ENCODE measurements around the gene LPCAT1. TPM values are rescaled to one million over a fixed set of nuclear protein-coding genes. Genes with fewer than 3 reads are reported as not detected.
"Not testable (repeated sequence)": the region's sequence is repeated elsewhere in the genome, so short reads cannot be mapped to it uniquely, and the experiment has no call there.

The LPCAT1 gene
- total RNA-seq, 2 experiments from 2014 or later, result 70.8 to 72.2 TPM

- Mint-ChIP-seq H3K9me3 (no peaks in the 10 kb centered on the region), H3K4me1 (no peaks in the 10 kb centered on the region), H3K27me3 (peaks cover 6% of the 10 kb centered on the region), H3K4me3 (no peak overlapping the region), H3K27ac (no peak overlapping the region), H3K36me3 (no peaks in the 10 kb centered on the region)
- DNase-seq, result no peak
- POLR2A ChIA-PET, result no interaction called here
- no peak for ATAC-seq (ENCODE audit: low read depth)
These were observed 37.7 kb upstream of the LPCAT1 start for GRCh38 chr5:1561402-1561929.

GRCh38 chr5:1560499-1560898 lies 36.7 kb upstream of the LPCAT1 start:
- H3K27me3 Mint-ChIP-seq; POLR2A ChIA-PET; ATAC-seq (ENCODE audit: low read depth); H3K4me3 Mint-ChIP-seq; H3K27ac Mint-ChIP-seq; H3K36me3 Mint-ChIP-seq; DNase-seq; H3K4me1 Mint-ChIP-seq; H3K9me3 Mint-ChIP-seq: not testable (repeated sequence)

GRCh38 chr5:1558944-1559343 lies 35.2 kb upstream of the LPCAT1 start:
- no peak overlapping the region for H3K27ac Mint-ChIP-seq
- no peaks in the 10 kb centered on the region for H3K36me3 Mint-ChIP-seq
- no peaks in the 10 kb centered on the region for H3K4me1 Mint-ChIP-seq
- H3K4me3 Mint-ChIP-seq, result no peak overlapping the region
- H3K27me3 Mint-ChIP-seq, result peaks cover 6% of the 10 kb centered on the region
- POLR2A ChIA-PET, result no interaction called here
- ATAC-seq (ENCODE audit: low read depth), result no peak
- no peaks in the 10 kb centered on the region for H3K9me3 Mint-ChIP-seq
- no peak for DNase-seq

DNA sequence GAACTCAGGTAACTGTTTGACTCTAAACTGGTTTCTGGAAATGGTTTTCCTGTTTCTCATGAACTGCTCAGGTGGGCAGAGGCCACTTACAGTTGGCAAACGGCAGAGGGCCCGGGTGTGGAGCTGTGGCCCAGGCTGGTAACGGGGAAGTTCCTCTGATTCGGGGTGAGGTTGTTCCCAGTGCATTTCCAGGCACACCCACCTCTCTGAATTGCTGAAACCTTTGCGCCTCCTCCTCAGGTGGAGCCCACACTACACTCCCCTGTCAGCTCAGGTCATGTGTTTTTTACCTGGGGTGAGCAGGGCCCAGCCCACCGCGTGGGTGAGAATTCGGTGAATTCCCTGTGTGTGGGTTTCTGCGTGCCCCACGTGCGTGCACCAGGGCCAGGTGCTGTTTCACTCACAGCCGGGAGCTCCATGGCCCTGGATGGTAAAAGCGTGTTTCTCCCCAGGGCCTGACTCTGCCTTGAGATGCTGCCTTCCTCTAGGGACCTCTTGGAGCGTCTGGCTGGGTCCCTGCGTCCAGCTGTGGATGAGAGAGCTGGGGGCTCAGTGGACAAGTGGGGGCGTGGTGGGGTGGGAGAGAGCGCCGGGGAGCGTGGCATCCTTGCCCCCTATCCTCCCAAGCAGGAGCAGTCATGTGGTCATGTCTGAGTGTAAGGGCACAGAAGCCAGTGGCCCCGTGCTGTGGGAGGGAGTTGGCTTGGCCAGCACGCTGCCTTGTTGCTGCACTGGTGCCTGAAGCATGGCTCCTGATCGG lies 33.5 kb upstream of the LPCAT1 start:
- POLR2A ChIA-PET, result no interaction called here
- Mint-ChIP-seq H3K36me3 (no peaks in the 10 kb centered on the region), H3K27me3 (peaks cover 6% of the 10 kb centered on the region), H3K9me3 (no peaks in the 10 kb centered on the region), H3K4me1 (no peaks in the 10 kb centered on the region), H3K4me3 (no peak overlapping the region), H3K27ac (no peak overlapping the region)
- DNase-seq, result no peak
- no peak for ATAC-seq (ENCODE audit: low read depth)

DNA sequence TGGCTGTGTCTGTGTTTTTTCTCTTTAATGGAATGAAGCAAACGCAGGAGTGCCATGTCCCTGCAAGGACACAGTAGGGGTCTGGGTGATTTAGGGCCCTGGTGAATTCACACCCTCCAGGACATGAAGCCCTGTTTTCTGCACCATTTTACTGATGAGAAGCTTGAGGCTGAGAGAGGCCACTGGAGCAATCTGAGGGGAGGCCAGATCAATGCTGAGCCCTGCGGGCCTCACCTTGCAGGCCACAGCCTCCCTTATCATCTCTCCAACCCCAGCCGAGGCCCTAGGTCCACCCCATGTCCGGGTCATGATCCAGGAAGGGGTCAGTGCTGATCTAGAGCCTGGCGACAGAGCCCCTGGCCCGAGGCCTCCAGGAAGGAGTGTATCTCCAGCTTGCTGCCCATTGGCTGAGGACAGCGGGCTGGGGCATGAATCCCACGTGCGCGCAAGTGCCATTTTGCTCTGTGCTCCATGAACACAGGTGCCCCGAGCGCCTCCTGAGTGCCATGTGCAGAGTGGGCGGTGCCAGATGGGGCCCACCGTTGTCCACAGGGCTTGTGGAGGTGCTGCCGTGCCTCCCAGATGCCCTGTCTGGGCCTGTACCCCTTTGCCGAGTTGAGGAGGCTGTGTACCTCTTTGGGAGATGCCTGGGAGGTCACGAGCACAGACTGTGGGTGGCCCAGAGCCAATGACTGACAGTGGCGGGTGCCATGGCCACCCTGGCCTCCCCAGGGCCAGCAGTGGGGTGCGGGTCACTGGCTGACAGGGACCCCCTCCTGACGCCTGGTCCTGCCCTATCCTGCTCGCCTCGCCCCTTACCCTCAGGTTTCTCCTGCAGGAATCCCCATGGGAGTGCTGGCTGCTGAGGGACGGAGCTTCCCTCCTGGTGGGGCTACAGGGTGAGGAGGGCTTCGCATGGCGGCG lies 32.3 kb upstream of the LPCAT1 start:
- POLR2A ChIA-PET, result no interaction called here
- DNase-seq, result no peak
- peaks cover 6% of the 10 kb centered on the region for H3K27me3 Mint-ChIP-seq

DNA sequence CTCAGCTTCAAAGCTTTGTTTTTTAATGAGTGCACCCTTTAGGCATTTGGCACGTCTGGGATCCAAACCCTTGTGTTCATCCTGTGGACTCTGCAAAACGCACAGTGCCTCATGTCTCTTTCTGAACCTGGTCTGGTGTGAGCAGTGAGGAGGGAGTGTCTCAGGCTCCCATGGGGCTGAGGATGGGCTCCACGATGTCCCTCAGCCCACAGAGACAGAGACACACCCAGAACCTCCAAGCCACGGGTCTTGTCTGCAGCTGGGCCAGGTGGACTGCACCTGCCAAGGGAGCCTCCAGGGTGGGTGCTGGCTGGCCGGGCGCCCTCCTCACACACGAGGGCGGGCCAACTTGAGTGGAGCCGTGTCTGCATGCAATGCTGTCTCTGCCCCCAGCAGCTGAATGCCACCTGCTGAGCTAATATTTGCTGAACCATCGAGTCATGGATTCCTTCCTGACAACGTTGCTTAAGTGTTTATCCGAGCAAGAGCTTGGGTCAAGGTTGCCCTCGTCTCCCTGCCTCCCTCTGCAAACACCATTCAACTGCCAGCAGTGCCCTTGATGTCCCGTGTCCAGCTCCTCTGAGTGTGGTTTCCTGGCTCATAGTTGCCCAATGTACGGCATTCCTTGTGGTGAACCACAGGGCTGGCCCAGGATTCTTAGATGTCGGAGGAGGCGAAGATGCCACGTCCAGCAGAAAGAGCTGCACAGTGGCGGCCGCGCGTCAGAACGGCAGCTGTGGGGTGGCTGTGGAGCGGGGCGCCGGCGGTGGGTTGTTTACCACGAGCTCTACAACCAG lies 31.4 kb upstream of the LPCAT1 start:
- Mint-ChIP-seq H3K27me3 (peaks cover 4% of the 10 kb centered on the region), H3K9me3 (no peaks in the 10 kb centered on the region), H3K27ac (no peak overlapping the region), H3K36me3 (no peaks in the 10 kb centered on the region), H3K4me1 (no peaks in the 10 kb centered on the region), H3K4me3 (no peak overlapping the region)
- POLR2A ChIA-PET, result no interaction called here
- no peak for DNase-seq
- ATAC-seq (ENCODE audit: low read depth), result no peak

More for the DNA sequence above, 32.3 kb upstream of the LPCAT1 start:
- Mint-ChIP-seq H3K27ac (no peak overlapping the region), H3K9me3 (no peaks in the 10 kb centered on the region), H3K4me1 (no peaks in the 10 kb centered on the region), H3K36me3 (no peaks in the 10 kb centered on the region), H3K4me3 (no peak overlapping the region)
- ATAC-seq (ENCODE audit: low read depth), result no peak

DNA sequence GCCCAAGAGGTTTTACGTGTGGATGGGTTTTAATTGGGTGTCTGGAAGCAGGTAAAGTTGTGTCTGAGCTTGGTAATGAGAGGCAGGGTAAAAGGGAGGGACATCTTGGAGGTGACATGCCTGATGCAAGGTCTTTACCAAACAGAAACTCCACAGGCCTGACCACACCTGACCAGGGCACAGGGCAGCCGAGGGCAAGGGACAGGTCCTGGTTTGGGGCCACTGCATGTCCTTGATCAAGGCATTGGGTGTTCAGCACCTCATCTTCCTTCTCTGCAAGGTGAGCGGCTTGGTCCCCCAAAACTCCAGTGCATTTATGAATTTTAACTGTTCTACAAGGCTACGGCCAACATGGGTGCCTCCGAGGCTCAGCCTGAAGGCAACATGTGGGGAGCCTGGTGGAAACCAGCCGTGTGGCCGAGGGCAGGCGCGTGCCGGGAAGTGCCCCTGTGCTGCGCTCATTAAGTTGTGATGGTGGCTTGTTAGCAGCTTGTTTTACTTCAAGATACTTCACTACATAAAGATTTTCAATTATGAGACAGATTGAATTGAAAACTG lies 30.7 kb upstream of the LPCAT1 start:
- Mint-ChIP-seq H3K27ac (no peak overlapping the region), H3K9me3 (no peaks in the 10 kb centered on the region), H3K4me1 (no peaks in the 10 kb centered on the region), H3K36me3 (no peaks in the 10 kb centered on the region), H3K4me3 (no peak overlapping the region), H3K27me3 (peaks cover 4% of the 10 kb centered on the region)
- DNase-seq, result no peak
- ATAC-seq (ENCODE audit: low read depth), result no peak
- POLR2A ChIA-PET, result no interaction called here

DNA sequence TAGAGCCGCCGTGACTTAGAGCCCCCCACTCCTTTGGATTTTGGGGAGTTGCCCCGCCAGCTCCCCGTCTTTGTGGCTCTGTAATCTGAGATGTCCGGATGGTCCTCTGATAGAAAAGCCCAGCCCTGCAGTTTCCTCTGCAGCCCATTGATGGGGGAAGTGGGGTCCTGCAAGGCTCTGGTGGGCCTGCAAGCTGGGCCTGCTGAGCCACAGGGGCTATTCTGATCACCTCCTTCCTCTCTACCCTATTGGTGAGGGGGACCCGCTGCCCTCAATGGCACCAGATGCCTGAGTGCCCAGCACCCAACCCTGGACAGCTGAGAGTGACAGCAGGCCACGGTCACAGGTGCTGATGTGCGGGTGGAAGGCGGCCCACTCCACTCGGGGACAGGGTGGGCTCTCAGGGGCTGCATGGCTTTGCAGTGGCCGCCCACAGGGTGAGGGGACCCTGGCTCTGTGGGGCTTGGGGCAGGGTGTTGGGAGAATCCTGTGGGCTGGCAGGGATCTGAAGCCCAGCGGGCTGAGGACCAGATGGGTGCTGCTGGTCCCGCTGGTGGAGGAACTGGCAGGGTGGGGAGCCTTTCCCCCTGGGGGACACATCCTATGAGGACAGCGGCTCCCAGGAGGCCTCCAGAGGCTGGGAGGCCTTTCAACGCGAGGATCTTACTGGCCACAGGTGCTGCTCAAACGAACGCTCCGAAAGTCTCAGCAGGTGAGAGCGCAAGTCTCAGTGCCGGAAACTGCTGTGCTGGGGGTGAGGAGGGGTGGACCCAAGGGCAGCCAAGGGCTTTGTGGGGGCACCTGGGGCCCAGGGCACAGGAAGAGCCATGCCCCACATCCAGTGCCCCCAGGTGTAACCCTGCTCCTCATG lies 30.0 kb upstream of the LPCAT1 start:
- Mint-ChIP-seq H3K36me3 (no peaks in the 10 kb centered on the region), H3K4me3 (no peak overlapping the region), H3K27ac (no peak overlapping the region), H3K9me3 (no peaks in the 10 kb centered on the region), H3K27me3 (no peaks in the 10 kb centered on the region), H3K4me1 (no peaks in the 10 kb centered on the region)
- DNase-seq (no peak), ATAC-seq (ENCODE audit: low read depth) (no peak)
- POLR2A ChIA-PET, result no interaction called here

GRCh38 chr5:1552521-1553255 lies 28.9 kb upstream of the LPCAT1 start:
- POLR2A ChIA-PET, result no interaction called here
- no peak overlapping the region for H3K27ac Mint-ChIP-seq
- ATAC-seq (ENCODE audit: low read depth) (no peak), DNase-seq (no peak)
- H3K4me1 Mint-ChIP-seq, result no peaks in the 10 kb centered on the region
- H3K27me3 Mint-ChIP-seq, result no peaks in the 10 kb centered on the region
- no peaks in the 10 kb centered on the region for H3K36me3 Mint-ChIP-seq
- no peak overlapping the region for H3K4me3 Mint-ChIP-seq
- no peaks in the 10 kb centered on the region for H3K9me3 Mint-ChIP-seq

GRCh38 chr5:1551426-1552301 lies 27.9 kb upstream of the LPCAT1 start:
- H3K9me3 Mint-ChIP-seq, result no peaks in the 10 kb centered on the region
- no peak overlapping the region for H3K4me3 Mint-ChIP-seq
- POLR2A ChIA-PET, result no interaction called here
- no peaks in the 10 kb centered on the region for H3K36me3 Mint-ChIP-seq
- ATAC-seq (ENCODE audit: low read depth) (no peak), DNase-seq (no peak)
- H3K27ac Mint-ChIP-seq, result no peak overlapping the region
- no peaks in the 10 kb centered on the region for H3K4me1 Mint-ChIP-seq
- H3K27me3 Mint-ChIP-seq, result no peaks in the 10 kb centered on the region

DNA sequence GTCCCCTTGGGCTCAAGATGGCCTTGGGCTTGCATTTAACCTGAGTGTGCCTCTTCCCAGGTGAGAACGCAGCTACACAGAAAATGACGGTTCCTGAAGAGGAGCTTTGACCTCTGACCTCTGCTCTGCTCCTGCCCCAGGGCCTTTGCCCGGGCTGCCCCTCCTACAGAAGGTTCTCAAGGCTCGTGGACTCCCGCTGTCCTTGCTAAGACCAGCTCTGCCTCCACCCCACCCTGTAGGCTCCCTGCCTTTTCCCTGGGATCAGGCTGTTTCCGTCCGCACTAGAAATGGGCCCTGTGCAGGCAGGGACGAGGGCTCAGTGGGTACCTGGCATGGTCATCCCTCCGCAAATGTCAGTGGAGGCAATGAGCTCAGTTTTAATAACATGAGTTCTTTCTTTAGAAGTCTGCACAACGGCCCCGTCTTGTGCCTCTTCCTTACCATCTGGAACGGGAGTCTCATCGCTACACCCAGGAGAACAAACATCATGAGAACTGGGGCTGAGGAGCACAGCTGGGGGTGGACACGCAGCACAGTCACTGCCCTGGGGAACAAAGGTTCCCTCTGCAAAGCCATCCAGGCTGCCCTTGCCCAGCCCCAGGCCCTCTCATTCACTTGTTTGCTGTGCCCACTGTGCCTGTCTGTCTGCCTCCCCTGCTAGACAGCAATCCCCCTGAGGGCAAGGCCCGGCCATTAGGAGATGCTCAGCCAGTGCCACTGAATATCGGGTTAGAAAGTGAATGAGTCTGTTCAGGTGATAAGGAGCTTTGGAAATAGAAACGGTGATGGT lies 26.7 kb upstream of the LPCAT1 start:
- Mint-ChIP-seq H3K36me3 (no peaks in the 10 kb centered on the region), H3K4me3 (no peak overlapping the region), H3K4me1 (no peaks in the 10 kb centered on the region), H3K27ac (no peak overlapping the region), H3K27me3 (no peaks in the 10 kb centered on the region), H3K9me3 (no peaks in the 10 kb centered on the region)
- DNase-seq (no peak), ATAC-seq (ENCODE audit: low read depth) (no peak)
- POLR2A ChIA-PET, result no interaction called here
